Left forelimb (tissue), 1 donor: ENCODE results near the gene RHBDL2.
"Not testable (repeated sequence)": the region's sequence is repeated elsewhere in the genome, so short reads cannot be mapped to it uniquely, and the experiment has no call there.

ENCODE experiments used
- DNase-seq: peaks from one replicate; pipeline ENCODE4 v3.0.0-alpha.2; 2018; ENCODE audit warnings: low spot score

Gene RHBDL2

DNA sequence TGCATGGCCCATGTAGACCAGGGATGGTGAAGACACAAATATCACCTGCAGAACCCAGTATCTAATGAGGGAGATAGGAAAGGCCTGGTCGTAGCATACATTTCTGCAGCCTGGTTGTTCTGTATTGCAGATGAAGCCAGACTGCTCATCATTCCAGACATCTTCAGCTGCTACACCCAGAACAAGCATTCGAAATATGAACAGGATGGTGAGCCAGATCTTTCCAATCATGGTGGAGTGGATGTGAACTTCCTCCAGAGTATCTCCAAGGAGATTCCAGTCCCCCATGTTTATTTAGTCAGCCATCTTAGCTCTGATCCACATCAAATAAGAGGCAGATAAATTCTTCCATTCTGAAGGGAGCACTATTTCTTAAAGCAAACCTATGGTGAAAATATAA, 65.8 kb downstream of the RHBDL2 start:
- no peak for DNase-seq

DNA sequence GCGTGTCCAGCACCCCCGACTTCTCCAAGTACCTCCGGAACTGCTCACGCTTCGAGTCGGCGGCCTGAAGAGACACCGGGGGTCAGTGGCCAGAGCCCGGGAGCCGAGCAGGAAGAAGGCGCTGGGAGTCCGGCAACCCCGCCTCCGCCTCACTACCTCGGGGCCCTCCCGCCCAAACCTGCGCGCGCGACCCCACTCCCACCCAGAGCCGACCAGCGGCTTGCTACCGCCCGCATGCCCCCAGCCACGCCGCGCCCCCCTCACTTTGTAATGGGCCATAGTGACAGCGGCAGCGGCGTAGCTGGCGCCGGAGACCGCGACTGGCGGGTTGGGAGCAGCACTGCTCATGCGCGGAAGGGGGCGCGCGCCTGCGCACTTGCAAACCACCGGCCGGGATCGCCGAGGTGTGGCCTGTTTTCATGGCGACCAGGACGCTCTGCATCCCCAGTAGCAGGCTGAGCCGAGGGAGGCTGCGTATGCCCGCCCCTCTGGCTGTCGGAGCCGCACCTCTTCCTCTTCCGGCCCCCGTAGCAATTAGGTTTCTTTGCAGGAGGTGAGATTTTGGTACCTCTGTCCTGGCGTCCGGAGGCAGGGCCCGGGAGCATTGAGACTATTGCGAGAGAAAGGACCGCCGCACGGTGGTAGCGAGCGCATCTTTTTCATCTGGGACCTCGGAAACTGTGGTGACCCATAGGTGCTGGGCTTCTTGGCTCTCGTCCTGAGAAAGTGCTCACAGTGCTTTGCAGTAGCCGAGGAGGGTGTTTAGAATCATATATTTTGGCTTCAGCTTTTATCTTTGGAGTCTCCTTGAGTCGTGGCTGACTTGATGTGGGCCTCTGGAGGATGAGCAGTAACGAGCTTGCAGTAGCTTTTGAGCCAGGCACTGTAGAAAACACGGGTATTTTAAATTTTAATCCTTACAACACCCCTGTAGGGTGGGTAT, 68.3 kb downstream of the RHBDL2 start, which contains the start of gene MYCBP:
Gene MYCBP (minus strand): TSS at position 322 of the 943 bp plus-strand sequence. CDS start 43 bp downstream, at position 279.
- peak; percentile 98 for DNase-seq

DNA sequence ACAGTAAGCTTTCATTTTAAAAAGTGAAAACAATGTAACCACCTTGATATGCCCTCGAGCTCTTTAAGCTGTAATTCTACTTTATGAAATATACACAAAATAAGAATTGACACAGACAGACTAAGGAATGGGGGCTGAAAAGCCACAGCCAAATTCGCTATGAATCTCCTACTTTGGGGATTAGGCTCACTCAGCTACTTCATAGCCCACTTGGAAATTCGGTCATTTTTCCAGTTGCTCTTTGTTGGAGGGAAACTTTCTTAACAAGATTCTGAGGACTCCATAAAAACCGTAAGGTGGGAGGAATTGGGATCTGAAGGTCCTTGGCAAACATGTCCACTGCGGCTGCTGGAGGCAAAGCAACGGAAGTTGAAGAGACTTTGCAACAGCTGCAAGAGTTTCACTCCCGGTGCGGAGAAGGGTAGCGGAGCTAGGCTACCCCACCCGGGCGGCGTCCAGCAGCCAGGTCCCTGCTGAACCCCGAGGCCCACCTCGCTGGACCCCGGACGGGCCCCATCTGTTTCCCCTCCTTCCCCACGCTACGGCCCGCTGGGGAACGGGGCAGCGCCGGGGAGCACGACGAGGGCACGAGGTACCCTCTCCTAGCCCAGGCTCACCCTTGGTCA, 69.1 kb downstream of the RHBDL2 start:
- DNase-seq: no peak

DNA sequence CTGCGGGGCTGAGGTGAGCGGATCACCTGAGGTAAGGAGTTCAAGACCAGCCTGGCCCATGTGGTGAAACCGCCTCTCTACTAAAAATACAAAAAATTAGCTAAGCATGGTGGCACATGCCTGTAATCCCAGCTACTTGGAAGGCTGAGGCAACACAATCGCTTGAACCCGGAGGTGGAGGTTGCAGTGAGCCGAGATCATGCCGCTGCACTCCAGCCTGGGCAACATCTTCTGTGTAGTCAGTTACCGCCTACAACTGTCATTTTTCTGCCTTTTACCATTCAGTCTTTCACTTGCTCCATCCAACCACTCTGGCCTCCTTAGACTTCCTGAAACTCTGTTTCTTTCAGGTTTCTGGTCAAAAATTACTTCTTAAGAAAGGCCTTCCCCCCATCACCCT, 70.6 kb downstream of the RHBDL2 start:
- DNase-seq: no peak

DNA sequence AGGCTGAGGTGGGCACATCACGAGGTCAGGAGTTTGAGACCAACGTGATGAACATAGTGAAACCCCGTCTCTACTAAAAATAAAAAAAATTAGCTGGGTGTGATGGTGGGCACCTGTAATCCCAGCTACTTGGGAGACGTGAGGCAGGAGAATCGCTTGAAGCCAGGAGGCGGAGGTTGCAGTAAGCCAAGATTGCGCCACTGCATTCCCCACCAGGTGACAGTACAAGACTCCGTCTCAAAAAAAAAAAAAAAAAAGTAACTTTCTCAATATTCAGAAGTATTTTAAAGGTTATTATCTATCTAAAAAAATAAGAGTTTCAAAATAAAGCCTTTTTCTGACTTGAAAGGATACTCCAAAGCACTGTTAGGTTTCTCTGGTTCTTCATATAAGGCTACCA, 74.4 kb downstream of the RHBDL2 start:
- no peak for DNase-seq

DNA sequence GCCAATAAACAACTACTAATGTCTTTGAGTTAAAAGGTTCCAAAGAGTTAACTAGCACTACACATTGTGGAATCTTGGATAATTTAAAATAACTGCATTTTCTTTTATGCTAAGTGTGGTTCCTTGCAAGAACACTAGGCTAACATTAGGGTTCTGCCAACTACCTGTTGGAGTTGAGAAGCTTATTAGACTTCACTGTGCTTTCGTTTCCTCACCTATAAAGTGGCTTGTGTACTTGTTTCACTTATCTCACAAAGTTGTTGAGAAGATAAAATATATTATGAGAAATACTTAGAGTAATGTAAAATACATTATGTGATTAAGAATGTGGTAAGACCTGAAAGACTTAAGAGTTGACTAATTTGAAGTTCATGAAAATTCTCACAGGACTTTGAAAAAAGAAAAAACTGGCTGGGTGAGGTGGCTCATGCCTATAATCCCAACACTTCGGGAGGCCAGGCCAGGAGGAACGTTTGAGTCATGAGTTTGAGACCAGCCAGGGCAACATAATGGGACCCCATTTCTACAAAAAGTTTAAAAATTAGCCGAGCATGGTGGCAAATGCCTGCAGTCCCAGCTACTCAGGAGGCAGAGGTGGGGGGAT, 76.4 kb downstream of the RHBDL2 start:
- DNase-seq: no peak

DNA sequence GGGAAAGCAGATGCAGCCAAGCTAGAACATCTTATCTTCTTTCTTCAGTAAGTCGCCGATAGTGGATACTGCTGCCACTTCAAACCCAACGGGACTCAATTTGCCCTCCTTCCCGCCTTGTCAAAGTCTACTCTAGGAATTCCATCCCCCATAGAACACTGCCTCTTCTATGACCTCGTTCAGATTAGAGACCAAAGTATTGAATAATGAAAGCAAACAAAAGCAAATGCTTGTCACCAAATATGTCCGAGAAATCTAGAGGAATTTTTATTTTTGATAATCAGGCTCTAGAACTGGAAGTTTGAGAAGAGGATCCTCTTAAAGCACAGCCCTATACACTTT, 81.2 kb downstream of the RHBDL2 start:
- no peak for DNase-seq

DNA sequence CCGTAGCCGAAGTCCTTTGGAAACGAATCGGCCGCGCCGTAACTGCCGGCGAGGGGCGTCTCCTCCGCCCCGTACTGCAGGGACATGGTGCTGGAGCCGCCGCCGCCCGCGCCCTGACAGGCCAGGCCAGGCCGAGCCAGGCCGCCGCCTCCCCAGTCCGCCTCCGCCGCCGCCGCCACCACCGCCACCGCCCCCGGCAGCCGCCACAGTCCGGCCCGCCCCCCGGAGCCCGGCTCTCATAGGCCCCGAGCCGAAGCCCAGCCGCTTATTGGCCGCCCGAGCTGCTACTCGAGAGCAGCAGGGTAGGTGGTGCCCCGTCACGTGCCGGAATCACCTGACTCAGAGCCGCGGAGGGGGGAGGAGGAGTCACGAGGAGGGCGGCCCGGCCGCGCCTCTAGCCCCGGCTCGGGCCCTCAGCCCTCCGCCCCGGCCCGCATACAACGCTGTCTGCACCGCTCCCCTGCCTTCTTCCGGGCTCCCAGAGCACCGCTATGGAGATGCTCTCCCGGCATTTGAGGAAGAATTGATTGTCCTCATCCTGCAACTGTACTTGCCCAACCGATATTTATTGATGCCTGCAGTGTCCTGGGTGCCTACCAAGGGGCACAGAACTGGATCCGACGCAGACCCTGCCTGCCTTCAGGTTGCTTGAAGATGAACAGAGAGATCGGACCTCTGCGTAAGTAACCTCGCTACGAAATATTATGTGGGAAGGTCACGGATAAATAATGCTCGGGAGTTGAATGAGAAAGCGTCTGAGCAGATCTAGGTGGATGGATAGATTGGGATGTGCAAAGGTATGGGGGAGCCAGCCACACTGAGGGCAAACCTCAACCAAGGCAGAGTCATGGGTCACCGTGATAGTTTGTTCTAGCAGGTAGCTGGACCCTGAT, 81.8 kb downstream of the RHBDL2 start, which contains the start of gene RRAGC:
Gene RRAGC (minus strand): TSS at position 212 of the 893 bp plus-strand sequence. CDS start 126 bp downstream, at position 86.
- peak; percentile 98 for DNase-seq

DNA sequence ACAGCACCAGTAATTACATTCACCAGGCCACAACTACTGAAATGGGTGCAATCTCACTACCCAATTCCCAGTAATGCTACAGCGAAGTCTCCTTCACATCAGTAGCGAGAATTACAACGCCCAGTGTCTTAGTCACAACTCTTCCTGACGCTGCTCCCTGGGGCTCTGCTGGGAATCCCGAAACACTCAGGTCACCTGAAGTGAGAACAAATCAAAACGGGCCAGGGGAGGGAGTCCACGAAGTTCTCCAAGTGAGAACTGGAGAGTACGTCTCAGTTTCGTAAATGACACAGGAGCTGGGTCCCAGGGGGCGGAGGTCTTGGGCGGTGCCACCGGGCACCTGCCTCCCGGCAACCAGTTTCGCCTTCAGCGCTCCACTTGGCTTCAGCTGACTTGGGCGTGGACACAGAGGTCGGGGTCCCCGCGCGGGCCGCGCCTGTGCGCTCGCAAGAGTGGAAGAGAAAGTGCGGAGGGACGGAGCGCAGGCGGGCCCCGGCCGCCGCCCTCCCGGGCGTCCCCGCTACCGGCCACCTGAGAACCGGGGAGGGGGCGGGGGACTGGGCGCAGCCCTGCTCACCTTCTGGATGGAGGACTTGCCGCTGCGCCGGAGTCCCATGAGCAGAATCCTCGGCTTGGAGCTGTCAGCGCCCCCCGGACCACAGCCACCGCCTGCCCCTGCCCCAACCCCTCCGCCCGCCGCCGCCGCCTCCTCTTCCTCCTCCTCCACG, 82.6 kb downstream of the RHBDL2 start:
- DNase-seq: peak; percentile 68

DNA sequence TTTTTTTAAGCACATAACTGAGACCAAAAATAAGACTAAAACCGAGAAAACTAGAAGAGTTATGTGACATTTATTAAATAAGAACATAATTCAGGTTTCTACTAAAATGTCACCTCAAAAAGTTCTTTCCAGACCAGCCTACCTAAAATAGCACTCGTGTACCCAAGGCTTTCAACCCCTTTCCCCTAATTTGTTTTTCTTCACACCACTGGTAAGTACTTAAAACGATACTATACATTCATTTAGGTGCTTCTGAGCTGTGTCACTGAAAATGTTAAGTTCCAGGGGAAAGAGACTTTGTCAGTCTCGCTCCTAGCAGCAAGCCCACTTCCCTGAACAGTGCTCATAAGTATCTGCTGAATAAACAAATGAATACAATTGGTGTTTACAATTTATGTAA, 88.8 kb downstream of the RHBDL2 start:
- DNase-seq: no peak

DNA sequence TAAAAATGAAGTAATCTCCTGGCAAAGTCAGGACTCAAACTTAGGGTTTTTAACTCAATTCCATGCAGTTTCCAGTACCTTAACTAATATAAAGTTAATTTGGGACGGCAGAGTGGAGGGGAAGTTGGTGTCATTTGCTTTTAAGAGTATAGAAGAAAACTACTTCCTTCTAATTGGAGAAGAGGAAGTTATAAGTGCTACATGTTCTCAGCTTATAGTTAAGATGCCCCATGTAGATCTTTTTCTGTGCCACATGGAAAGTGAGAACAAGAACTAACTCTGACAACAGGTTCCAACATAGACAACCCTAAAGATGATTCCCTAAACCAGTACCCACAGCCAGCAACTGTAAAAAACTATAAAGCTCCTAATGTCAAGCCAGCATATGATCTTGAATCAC, 93.6 kb downstream of the RHBDL2 start:
- DNase-seq: no peak

DNA sequence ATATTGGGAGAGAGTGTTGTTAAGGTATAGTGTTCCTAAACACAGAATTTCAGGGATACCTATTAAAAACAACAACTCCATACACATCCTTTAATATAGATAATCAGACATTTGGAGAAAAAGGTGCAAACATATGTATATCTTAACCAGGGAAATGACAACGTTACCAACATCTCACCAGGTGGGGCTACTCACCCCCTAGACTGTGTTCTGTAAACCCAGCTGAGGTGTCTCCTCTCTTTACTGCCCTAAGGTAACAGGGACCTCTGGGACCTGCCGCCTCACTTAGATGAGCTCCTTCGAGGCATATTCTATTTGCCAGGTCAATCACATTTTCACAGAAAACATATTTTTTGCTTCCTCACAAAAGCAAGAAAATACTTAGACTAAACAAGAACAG, 95.4 kb downstream of the RHBDL2 start:
- DNase-seq: no peak

DNA sequence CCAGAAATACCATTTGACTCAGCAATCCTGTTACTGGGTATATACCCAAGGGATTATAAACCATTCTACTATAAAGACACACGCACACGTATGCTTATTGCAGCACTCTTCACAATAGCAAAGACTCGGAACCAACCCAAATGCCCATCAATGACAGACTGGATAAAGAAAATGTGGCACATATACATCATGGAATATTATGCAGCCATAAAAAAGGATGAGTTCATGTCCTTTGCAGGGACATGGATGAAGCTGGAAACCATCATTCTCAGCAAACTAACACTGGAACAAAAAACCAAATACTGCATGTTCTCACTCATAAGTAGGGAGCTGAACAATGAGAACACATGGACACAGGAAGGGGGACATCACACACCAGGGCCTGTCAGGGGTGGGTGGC, 96.5 kb downstream of the RHBDL2 start:
- DNase-seq: not testable (repeated sequence)

DNA sequence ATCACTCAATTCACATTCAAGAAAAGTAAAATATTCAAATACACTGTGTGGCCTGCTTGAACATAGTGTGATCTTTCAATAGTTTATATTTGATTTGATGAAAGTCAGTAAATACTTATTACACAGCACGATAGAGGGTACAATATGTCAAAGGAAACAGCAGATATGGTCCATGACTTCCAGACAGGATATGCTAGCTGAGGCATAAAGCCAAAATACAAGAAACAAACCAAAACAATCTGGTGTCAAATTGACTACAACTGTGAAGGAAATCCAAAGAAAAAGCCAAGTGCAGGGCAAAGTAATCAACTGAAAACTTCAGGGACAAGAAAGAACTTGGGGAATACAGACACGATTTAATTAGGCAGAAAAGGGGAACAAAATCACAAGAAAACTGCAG, 101.3 kb downstream of the RHBDL2 start:
- no peak for DNase-seq

DNA sequence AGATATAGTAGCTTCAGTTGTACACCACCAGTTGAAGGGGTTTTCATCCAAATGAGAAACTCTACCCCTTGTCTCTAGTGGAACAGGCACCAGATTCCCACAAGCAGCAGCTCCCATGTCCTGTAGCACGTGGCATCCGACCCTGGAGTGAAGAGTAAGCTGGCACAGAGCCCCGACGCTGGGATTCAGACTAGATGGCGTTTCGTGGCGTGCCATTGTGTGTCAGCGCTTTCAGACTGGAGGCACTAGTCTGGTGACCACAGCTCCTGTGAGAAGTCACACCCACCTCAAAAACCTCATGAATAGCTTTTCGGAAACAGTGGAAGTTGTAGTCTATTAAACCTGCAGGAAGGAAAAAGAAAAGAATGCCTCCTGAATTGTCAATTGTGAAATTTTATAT, 102.3 kb downstream of the RHBDL2 start:
- DNase-seq: no peak

DNA sequence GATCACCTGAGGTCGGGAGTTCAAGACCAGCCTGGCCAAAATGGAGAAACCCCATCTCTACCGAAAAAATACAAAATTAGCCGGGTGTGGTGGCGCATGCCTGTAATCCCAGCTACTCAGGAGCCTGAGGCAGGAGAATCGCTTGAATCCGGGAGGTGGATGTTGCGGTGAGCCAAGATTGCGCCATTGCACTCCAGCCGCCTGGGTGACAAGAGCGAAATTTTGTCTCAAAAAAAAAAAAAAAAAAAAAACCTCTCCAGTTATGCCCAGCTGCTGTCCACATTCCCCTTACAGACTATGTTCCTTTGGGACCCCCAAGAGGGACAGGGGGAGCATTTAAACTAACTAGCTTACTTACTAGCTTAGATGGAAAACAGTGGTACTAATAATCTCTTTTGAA, 105.3 kb downstream of the RHBDL2 start:
- DNase-seq: not testable (repeated sequence)
